BE2C (cell line): ENCODE data around the gene CCP110.

Source experiments
- DNase-seq: peaks from one replicate; pipeline ENCODE4 v3.0.0-alpha.2; 2020
- H3K27me3 ChIP-seq: fragments of 250-450 bp; sonication (Bioruptor Pico); 2 replicates; pipeline ENCODE4 v1.5.1; 2020; ENCODE audit warnings: mild to moderate bottlenecking
- H3K36me3 ChIP-seq: fragments of 250-450 bp; sonication (Bioruptor Pico); 2 replicates; pipeline ENCODE4 v1.5.1; 2020; ENCODE audit warnings: mild to moderate bottlenecking
- H3K4me1 ChIP-seq: fragments of 250-450 bp; sonication (Bioruptor Pico); 2 replicates; pipeline ENCODE4 v1.5.1; 2020
- H3K4me3 ChIP-seq: 2 replicates; pipeline ENCODE4 v1.5.1; 2011; ENCODE audit warnings: low read depth, low read length
- H3K9me3 ChIP-seq: fragments of 250-450 bp; sonication (Bioruptor Pico); 2 replicates; pipeline ENCODE4 v1.5.1; 2020
- TF ChIP-seq, protein P1 (sequence below): IDR thresholded peaks from 2 replicates; pipeline ENCODE4 v1.5.1; 2012; ENCODE audit warnings: mild to moderate bottlenecking, low read depth, low read length

The CCP110 gene

GRCh38 chr16:19563377-19563776, 39.6 kb downstream of the CCP110 start:
- DNase-seq = no peak
- H3K27me3 ChIP-seq = no peaks in the 10 kb centered on the region
- no peak overlapping the region for H3K4me3 ChIP-seq
- H3K36me3 ChIP-seq = peaks cover 23% of the 10 kb centered on the region
- H3K9me3 ChIP-seq = no peaks in the 10 kb centered on the region
- TF ChIP-seq, protein P1, sequence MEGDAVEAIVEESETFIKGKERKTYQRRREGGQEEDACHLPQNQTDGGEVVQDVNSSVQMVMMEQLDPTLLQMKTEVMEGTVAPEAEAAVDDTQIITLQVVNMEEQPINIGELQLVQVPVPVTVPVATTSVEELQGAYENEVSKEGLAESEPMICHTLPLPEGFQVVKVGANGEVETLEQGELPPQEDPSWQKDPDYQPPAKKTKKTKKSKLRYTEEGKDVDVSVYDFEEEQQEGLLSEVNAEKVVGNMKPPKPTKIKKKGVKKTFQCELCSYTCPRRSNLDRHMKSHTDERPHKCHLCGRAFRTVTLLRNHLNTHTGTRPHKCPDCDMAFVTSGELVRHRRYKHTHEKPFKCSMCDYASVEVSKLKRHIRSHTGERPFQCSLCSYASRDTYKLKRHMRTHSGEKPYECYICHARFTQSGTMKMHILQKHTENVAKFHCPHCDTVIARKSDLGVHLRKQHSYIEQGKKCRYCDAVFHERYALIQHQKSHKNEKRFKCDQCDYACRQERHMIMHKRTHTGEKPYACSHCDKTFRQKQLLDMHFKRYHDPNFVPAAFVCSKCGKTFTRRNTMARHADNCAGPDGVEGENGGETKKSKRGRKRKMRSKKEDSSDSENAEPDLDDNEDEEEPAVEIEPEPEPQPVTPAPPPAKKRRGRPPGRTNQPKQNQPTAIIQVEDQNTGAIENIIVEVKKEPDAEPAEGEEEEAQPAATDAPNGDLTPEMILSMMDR = no peak
- H3K4me1 ChIP-seq = no peaks in the 10 kb centered on the region

DNA sequence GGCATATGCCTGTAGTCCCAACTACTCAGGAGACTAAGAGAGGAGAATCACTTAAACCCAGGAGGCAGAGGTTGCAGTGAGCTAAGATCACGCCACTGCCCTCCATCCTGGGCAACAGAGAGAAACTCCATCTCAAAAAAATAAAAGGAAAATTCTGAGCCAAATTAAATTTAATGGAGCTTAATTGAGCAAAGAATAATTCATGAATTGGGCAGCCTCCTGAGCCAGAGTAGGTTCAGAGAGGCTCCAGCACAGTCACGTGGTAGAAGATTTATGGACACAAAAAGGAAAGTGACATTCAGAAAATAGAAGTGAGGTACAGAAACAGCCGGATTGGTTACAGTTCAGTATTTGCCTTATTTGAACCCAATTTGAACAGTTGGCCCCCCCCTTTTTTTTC, 42.6 kb downstream of the CCP110 start:
- Histone ChIP-seq H3K4me1 (no peaks in the 10 kb centered on the region), H3K27me3 (no peaks in the 10 kb centered on the region), H3K4me3 (no peak overlapping the region), H3K36me3 (peaks cover 32% of the 10 kb centered on the region), H3K9me3 (no peaks in the 10 kb centered on the region)
- TF ChIP-seq, protein P1 = no peak
- no peak for DNase-seq

DNA sequence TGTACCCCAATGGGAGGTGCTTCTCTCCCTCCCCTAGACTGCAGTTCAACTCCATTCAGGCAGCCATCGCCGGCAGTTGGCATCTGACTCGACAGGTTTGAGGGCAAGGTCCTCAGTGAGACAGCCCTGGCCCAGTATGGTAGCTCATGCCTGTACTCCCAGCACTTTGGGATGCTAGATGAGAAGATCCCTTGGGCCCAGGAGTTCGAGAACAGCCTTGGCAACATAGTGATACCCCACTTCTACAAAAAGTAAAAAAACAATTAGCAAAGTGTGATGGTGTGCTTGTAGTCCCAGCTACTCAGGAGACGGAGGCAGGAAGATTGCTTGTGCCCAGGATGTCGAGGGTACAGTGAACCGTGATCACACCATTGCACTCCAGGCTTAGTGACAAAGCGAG, 43.8 kb downstream of the CCP110 start:
- no peaks in the 10 kb centered on the region for H3K27me3 ChIP-seq
- no peaks in the 10 kb centered on the region for H3K9me3 ChIP-seq
- peaks cover 32% of the 10 kb centered on the region for H3K36me3 ChIP-seq
- no peaks in the 10 kb centered on the region for H3K4me1 ChIP-seq
- no peak overlapping the region for H3K4me3 ChIP-seq
- TF ChIP-seq, protein P1 = no peak
- no peak for DNase-seq

GRCh38 chr16:19573997-19574396, 50.3 kb downstream of the CCP110 start:
- H3K4me3 ChIP-seq = no peak overlapping the region
- no peaks in the 10 kb centered on the region for H3K4me1 ChIP-seq
- DNase-seq = no peak
- H3K36me3 ChIP-seq = peaks cover 21% of the 10 kb centered on the region; the same call in 1 of the 2 replicates
- no peaks in the 10 kb centered on the region for H3K27me3 ChIP-seq
- TF ChIP-seq, protein P1 = no peak
- no peaks in the 10 kb centered on the region for H3K9me3 ChIP-seq

DNA sequence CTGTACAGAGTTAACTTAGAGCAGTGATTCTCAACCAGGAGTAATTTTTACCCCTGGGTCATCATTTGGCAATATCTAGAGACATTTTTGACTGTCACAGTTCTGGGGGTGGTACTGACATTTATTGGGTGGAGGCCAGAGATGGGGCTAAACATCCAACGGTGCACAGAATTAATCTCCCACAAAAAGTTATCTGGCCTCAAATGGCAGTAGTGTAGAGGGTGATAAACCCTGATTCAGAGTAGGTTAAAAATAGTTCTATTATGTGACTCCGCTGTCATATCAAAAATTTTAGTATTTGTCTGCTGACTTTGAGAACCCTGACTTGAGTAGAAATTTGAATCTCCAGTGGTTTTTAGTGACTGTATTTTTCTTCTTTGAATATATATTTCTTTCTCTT, 50.9 kb downstream of the CCP110 start:
- Histone ChIP-seq H3K9me3 (no peaks in the 10 kb centered on the region), H3K36me3 (peaks cover 21% of the 10 kb centered on the region; the same call in 1 of the 2 replicates), H3K4me1 (no peaks in the 10 kb centered on the region), H3K4me3 (no peak overlapping the region), H3K27me3 (no peaks in the 10 kb centered on the region)
- DNase-seq = no peak
- TF ChIP-seq, protein P1 = no peak

DNA sequence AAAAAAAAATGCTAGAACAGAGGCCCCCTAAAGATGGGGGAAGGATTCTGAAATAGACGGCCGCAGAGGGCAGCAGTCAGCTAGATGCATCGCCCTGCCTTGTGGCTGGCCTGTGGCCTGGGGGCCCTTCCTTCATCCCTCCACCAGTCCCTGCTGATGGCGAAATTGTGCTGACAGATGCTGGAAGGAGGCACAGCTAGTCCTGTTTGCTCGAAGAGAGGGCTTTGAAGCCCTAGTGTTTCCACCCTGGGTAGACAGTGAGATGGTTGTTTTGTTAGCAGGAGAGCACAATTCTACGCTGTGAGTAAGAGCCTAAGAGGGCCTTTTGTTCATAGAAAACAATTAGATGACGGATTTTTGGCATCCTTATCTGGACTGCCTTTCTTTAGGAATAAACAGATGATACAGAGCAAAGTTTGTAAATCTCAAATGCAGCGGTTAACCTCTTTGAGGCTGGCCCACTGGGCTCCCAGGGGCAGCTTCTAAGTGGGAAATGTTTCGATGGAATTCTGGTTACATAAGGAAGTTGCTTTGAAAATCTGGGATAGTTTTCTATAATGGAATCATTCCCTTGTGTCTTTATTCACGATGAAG, 54.7 kb downstream of the CCP110 start:
- no peak for DNase-seq
- TF ChIP-seq, protein P1 = no peak
- no peaks in the 10 kb centered on the region for H3K4me1 ChIP-seq
- H3K4me3 ChIP-seq = no peak overlapping the region
- no peaks in the 10 kb centered on the region for H3K27me3 ChIP-seq
- peaks cover 28% of the 10 kb centered on the region; the same call in 1 of the 2 replicates for H3K36me3 ChIP-seq
- H3K9me3 ChIP-seq = no peaks in the 10 kb centered on the region
